WTC11 (cell line): ENCODE measurements around the gene FHOD1.

Experiments used
- CREB1 ChIP-seq: sonication (generic); formaldehyde crosslinking; IDR thresholded peaks from 2 replicates; pipeline ENCODE4 v1.8.0; 2023; ENCODE audit warnings: mild to moderate bottlenecking, missing genetic modification reagents
- MYBL2 ChIP-seq: sonication (generic); formaldehyde crosslinking; IDR thresholded peaks from 2 replicates; pipeline ENCODE4 v1.8.1; 2023; ENCODE audit warnings: mild to moderate bottlenecking, moderate library complexity, missing genetic modification reagents
- NR2C2 ChIP-seq: sonication (generic); formaldehyde crosslinking; IDR thresholded peaks from 2 replicates; pipeline ENCODE4 v1.8.0; 2022; ENCODE audit warnings: mild to moderate bottlenecking, missing genetic modification reagents
- TEAD4 ChIP-seq: sonication (generic); formaldehyde crosslinking; IDR thresholded peaks from 2 replicates; pipeline ENCODE4 v1.8.0; 2022; ENCODE audit warnings: mild to moderate bottlenecking, missing genetic modification reagents
- ZNF263 ChIP-seq: sonication (generic); formaldehyde crosslinking; IDR thresholded peaks from 2 replicates; pipeline ENCODE4 v1.8.1; 2022; ENCODE audit warnings: low read depth, mild to moderate bottlenecking, moderate library complexity, missing genetic modification reagents
- ZNF416 ChIP-seq: fragments of 250-450 bp; sonication (Bioruptor Pico); IDR thresholded peaks from 2 replicates; pipeline ENCODE4 v1.9.0; 2021; ENCODE audit warnings: mild to moderate bottlenecking, inconsistent platforms
- TF ChIP-seq, protein P1 (sequence below): sonication (generic); formaldehyde crosslinking; IDR thresholded peaks from 2 replicates; pipeline ENCODE4 v1.8.1; 2022; ENCODE audit warnings: missing genetic modification reagents, borderline replicate concordance
- TF ChIP-seq, protein P2 (sequence below): fragments of 200-600 bp; IDR thresholded peaks from 2 replicates; pipeline ENCODE4 v1.8.0; 2022; ENCODE audit warnings: antibody characterized with exemption
- TF ChIP-seq, protein P3 (sequence below): sonication (generic); formaldehyde crosslinking; IDR thresholded peaks from 2 replicates; pipeline ENCODE4 v1.8.1; 2022; ENCODE audit warnings: low read depth, mild to moderate bottlenecking, moderate library complexity, missing genetic modification reagents, borderline replicate concordance

- TF ChIP-seq ZNF263 (CRISPR knock-in tag) (no peak), TEAD4 (CRISPR knock-in tag) (no peak), MYBL2 (CRISPR knock-in tag) (no peak), NR2C2 (CRISPR knock-in tag) (no peak), ZNF416 (no peak), CREB1 (no peak)
- TF ChIP-seq, protein P1, sequence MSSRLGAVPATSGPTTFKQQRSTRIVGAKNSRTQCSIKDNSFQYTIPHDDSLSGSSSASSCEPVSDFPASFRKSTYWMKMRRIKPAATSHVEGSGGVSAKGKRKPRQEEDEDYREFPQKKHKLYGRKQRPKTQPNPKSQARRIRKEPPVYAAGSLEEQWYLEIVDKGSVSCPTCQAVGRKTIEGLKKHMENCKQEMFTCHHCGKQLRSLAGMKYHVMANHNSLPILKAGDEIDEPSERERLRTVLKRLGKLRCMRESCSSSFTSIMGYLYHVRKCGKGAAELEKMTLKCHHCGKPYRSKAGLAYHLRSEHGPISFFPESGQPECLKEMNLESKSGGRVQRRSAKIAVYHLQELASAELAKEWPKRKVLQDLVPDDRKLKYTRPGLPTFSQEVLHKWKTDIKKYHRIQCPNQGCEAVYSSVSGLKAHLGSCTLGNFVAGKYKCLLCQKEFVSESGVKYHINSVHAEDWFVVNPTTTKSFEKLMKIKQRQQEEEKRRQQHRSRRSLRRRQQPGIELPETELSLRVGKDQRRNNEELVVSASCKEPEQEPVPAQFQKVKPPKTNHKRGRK (CRISPR knock-in tag), result no peak
- TF ChIP-seq, protein P2, sequence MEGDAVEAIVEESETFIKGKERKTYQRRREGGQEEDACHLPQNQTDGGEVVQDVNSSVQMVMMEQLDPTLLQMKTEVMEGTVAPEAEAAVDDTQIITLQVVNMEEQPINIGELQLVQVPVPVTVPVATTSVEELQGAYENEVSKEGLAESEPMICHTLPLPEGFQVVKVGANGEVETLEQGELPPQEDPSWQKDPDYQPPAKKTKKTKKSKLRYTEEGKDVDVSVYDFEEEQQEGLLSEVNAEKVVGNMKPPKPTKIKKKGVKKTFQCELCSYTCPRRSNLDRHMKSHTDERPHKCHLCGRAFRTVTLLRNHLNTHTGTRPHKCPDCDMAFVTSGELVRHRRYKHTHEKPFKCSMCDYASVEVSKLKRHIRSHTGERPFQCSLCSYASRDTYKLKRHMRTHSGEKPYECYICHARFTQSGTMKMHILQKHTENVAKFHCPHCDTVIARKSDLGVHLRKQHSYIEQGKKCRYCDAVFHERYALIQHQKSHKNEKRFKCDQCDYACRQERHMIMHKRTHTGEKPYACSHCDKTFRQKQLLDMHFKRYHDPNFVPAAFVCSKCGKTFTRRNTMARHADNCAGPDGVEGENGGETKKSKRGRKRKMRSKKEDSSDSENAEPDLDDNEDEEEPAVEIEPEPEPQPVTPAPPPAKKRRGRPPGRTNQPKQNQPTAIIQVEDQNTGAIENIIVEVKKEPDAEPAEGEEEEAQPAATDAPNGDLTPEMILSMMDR, result no peak
- TF ChIP-seq, protein P3, sequence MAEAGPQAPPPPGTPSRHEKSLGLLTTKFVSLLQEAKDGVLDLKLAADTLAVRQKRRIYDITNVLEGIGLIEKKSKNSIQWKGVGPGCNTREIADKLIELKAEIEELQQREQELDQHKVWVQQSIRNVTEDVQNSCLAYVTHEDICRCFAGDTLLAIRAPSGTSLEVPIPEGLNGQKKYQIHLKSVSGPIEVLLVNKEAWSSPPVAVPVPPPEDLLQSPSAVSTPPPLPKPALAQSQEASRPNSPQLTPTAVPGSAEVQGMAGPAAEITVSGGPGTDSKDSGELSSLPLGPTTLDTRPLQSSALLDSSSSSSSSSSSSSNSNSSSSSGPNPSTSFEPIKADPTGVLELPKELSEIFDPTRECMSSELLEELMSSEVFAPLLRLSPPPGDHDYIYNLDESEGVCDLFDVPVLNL (CRISPR knock-in tag), result no peak
Measured at GRCh38 chr16:67257486-67258160, 10.3 kb upstream of the FHOD1 start.
